HCT116 (cell line): ENCODE results near the gene FBXW4.

Experiments used
- CTCF ChIP-seq, 3 experiments: fragments of 200-600 bp in 1 of 3; sonication (generic) in 1 of 3; IDR thresholded peaks in 2 of 3; conservative IDR thresholded peaks in 1 of 3; 2 replicates each; pipeline ENCODE4 v1.5.1; 2012 to 2017; ENCODE audit warnings: low read depth in 2 of 3, low read length in 2 of 3, antibody characterized with exemption in 1 of 3, borderline replicate concordance in 1 of 3, control low read depth in 1 of 3, mild to moderate bottlenecking in 1 of 3, mixed read lengths in 1 of 3, mixed run types in 1 of 3, moderate library complexity in 1 of 3; ENCODE audit not compliant: insufficient read depth in 1 of 3
- EGR1 ChIP-seq: IDR thresholded peaks from 2 replicates; pipeline ENCODE4 v1.6.1; 2012; ENCODE audit warnings: low read depth
- MAX ChIP-seq: IDR thresholded peaks from 2 replicates; pipeline ENCODE4 v1.6.1; 2012
- POLR2A ChIP-seq: IDR thresholded peaks from 2 replicates; pipeline ENCODE4 v1.7.0; 2011; ENCODE audit warnings: borderline replicate concordance; ENCODE audit not compliant: insufficient read depth, insufficient read length; ENCODE audit errors: extremely low read depth
- POLR2AphosphoS5 ChIP-seq: IDR thresholded peaks from 2 replicates; pipeline ENCODE4 v1.6.1; 2011; ENCODE audit warnings: mild to moderate bottlenecking, low read depth, low read length, moderate library complexity
- RAD21 ChIP-seq: IDR thresholded peaks from 2 replicates; pipeline ENCODE4 v1.6.1; 2012; ENCODE audit warnings: low read depth, mild to moderate bottlenecking
- REST ChIP-seq: IDR thresholded peaks from 2 replicates; pipeline ENCODE4 v1.6.1; 2012; ENCODE audit warnings: low read depth
- YY1 ChIP-seq: IDR thresholded peaks from 2 replicates; pipeline ENCODE4 v1.6.1; 2011; ENCODE audit warnings: low read length, low read depth, moderate library complexity, mild to moderate bottlenecking; ENCODE audit not compliant: insufficient replicate concordance; ENCODE audit errors: extremely low read depth
- ZNF274 ChIP-seq: fragments of 200-500 bp; sonication (Bioruptor generic); IDR thresholded peaks from 2 replicates; pipeline ENCODE4 v1.6.1; 2014; ENCODE audit warnings: mild to moderate bottlenecking, low read depth, low read length, inconsistent platforms

GRCh38 chr10:101744267-101744666, 49.3 kb upstream of the FBXW4 start:
- TF ChIP-seq CTCF (IDR thresholded peaks at IDR 0.05 in 2 of 3, conservative IDR thresholded peaks at IDR 0.05 in 1 of 3; ENCODE audit: borderline replicate concordance in 1 of 3, insufficient read depth in 1 of 3, low read depth in 2 of 3, low read length in 2 of 3) (no peak), RAD21 (no peak), POLR2AphosphoS5 (no peak), ZNF274 (no peak), POLR2A (no peak), REST (no peak), YY1 (no peak), EGR1 (no peak), MAX (no peak)
